ENCODE data around the gene C5orf24.

C5orf24 gene

GRCh38 chr5:134819407-134819963 lies 26.3 kb upstream of the C5orf24 start:
- Histone ChIP-seq H3K4me3 (ENCODE audit: low read depth in 1 of 2, low read length in 2 of 2) (no peak overlapping the region), H3K9me3 (ENCODE audit: insufficient read depth, low read length, severe bottlenecking) (no peaks in the 10 kb centered on the region), H3K27ac (ENCODE audit: low read length) (no peak overlapping the region), H4K20me1 (ENCODE audit: insufficient read depth, low read length) (no peaks in the 10 kb centered on the region), H3K9ac (ENCODE audit: low read depth, low read length) (no peak overlapping the region), H2AFZ (ENCODE audit: low read depth, low read length) (no peak overlapping the region), H3K79me2 (ENCODE audit: insufficient read depth, low read length) (no peaks in the 10 kb centered on the region), H3K4me2 (ENCODE audit: insufficient read depth, low read length) (no peak overlapping the region), H3K36me3 (ENCODE audit: insufficient read depth, low read length) (peaks cover 94% of the 10 kb centered on the region), H3K4me1 (ENCODE audit: insufficient read depth, low read length) (no peaks in the 10 kb centered on the region), H3K27me3 (ENCODE audit: insufficient read depth, low read length, poor library complexity) (no peaks in the 10 kb centered on the region)
- DNase-seq (no peak), ATAC-seq (ENCODE audit: insufficient read depth, low read depth) (no peak)
- TF ChIP-seq EZH2 (IDR thresholded peaks at IDR 0.05; ENCODE audit: borderline replicate concordance, low read depth, low read length, severe bottlenecking) = no peak
- TF ChIP-seq, protein P1, sequence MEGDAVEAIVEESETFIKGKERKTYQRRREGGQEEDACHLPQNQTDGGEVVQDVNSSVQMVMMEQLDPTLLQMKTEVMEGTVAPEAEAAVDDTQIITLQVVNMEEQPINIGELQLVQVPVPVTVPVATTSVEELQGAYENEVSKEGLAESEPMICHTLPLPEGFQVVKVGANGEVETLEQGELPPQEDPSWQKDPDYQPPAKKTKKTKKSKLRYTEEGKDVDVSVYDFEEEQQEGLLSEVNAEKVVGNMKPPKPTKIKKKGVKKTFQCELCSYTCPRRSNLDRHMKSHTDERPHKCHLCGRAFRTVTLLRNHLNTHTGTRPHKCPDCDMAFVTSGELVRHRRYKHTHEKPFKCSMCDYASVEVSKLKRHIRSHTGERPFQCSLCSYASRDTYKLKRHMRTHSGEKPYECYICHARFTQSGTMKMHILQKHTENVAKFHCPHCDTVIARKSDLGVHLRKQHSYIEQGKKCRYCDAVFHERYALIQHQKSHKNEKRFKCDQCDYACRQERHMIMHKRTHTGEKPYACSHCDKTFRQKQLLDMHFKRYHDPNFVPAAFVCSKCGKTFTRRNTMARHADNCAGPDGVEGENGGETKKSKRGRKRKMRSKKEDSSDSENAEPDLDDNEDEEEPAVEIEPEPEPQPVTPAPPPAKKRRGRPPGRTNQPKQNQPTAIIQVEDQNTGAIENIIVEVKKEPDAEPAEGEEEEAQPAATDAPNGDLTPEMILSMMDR (IDR thresholded peaks at IDR 0.05; ENCODE audit: borderline replicate concordance, extremely low read depth, low read length, poor library complexity, severe bottlenecking) = no peak

GRCh38 chr5:134821841-134822240 lies 23.9 kb upstream of the C5orf24 start:
- Histone ChIP-seq H4K20me1 (ENCODE audit: insufficient read depth, low read length) (no peaks in the 10 kb centered on the region), H3K27me3 (ENCODE audit: insufficient read depth, low read length, poor library complexity) (no peaks in the 10 kb centered on the region), H3K9ac (ENCODE audit: low read depth, low read length) (no peak overlapping the region), H3K27ac (ENCODE audit: low read length) (no peak overlapping the region), H3K36me3 (ENCODE audit: insufficient read depth, low read length) (peaks cover 97% of the 10 kb centered on the region), H3K4me1 (ENCODE audit: insufficient read depth, low read length) (no peaks in the 10 kb centered on the region), H3K4me2 (ENCODE audit: insufficient read depth, low read length) (no peak overlapping the region), H3K4me3 (ENCODE audit: low read depth in 1 of 2, low read length in 2 of 2) (no peak overlapping the region), H3K79me2 (ENCODE audit: insufficient read depth, low read length) (no peaks in the 10 kb centered on the region), H3K9me3 (ENCODE audit: insufficient read depth, low read length, severe bottlenecking) (no peaks in the 10 kb centered on the region), H2AFZ (ENCODE audit: low read depth, low read length) (no peak overlapping the region)
- ATAC-seq (ENCODE audit: insufficient read depth, low read depth) (no peak), DNase-seq (no peak)
- no peak for TF ChIP-seq EZH2 (IDR thresholded peaks at IDR 0.05; ENCODE audit: borderline replicate concordance, low read depth, low read length, severe bottlenecking)
- TF ChIP-seq, protein P1 (IDR thresholded peaks at IDR 0.05; ENCODE audit: borderline replicate concordance, extremely low read depth, low read length, poor library complexity, severe bottlenecking) = no peak

- Histone ChIP-seq H3K27me3 (ENCODE audit: insufficient read depth, low read length, poor library complexity) (no peaks in the 10 kb centered on the region), H4K20me1 (ENCODE audit: insufficient read depth, low read length) (no peaks in the 10 kb centered on the region), H2AFZ (ENCODE audit: low read depth, low read length) (no peak overlapping the region), H3K4me2 (ENCODE audit: insufficient read depth, low read length) (no peak overlapping the region), H3K4me1 (ENCODE audit: insufficient read depth, low read length) (no peaks in the 10 kb centered on the region), H3K9ac (ENCODE audit: low read depth, low read length) (no peak overlapping the region), H3K79me2 (ENCODE audit: insufficient read depth, low read length) (no peaks in the 10 kb centered on the region), H3K27ac (ENCODE audit: low read length) (no peak overlapping the region), H3K4me3 (ENCODE audit: low read depth in 1 of 2, low read length in 2 of 2) (no peak overlapping the region), H3K9me3 (ENCODE audit: insufficient read depth, low read length, severe bottlenecking) (no peaks in the 10 kb centered on the region), H3K36me3 (ENCODE audit: insufficient read depth, low read length) (peaks cover 96% of the 10 kb centered on the region)
- no peak for DNase-seq
- ATAC-seq (ENCODE audit: insufficient read depth, low read depth) = no peak
- no peak for TF ChIP-seq EZH2 (IDR thresholded peaks at IDR 0.05; ENCODE audit: borderline replicate concordance, low read depth, low read length, severe bottlenecking)
- TF ChIP-seq, protein P1 (IDR thresholded peaks at IDR 0.05; ENCODE audit: borderline replicate concordance, extremely low read depth, low read length, poor library complexity, severe bottlenecking) = no peak
These were observed 21.1 kb upstream of the C5orf24 start for GRCh38 chr5:134824681-134825080.
